KBM-7 (cell line): ENCODE measurements around the gene NOTCH2.
"Not testable (repeated sequence)": the region's sequence is repeated elsewhere in the genome, so short reads cannot be mapped to it uniquely, and the experiment has no call there.

Experiments
- DNase-seq: peaks from one replicate; pipeline ENCODE4 v3.0.0-alpha.2; 2015
- in situ Hi-C: fragments of 300-500 bp; cut with MboI; formaldehyde crosslinking; loops from 2 replicates; pipeline ENCODE4 v1.14.3; 2020; ENCODE audit warnings: low sequenced_read_pairs, low pct_unique_long_range_greater_than_20kb, mixed read lengths

NOTCH2 gene

DNA sequence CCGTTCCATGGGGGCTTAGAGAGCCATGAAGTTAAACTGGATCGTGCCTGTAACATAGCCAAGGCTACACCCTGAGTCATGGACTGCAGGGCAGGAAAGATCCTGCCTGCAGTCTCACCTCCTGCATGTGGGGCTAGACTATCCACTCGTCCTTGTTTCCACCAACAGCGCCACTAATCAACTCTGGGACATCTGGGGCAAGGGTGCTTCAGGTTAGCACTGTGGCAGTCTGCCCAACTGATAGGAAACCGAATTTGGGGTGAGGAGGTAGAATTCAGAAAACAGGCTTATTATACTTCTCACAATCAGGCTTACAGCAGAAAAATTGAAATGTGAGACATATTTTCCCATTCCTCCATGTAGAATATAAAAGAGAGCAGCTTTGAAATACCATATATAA lies 88.0 kb downstream of the NOTCH2 start:
- DNase-seq: no peak
- in situ Hi-C loops: no loop called here

DNA sequence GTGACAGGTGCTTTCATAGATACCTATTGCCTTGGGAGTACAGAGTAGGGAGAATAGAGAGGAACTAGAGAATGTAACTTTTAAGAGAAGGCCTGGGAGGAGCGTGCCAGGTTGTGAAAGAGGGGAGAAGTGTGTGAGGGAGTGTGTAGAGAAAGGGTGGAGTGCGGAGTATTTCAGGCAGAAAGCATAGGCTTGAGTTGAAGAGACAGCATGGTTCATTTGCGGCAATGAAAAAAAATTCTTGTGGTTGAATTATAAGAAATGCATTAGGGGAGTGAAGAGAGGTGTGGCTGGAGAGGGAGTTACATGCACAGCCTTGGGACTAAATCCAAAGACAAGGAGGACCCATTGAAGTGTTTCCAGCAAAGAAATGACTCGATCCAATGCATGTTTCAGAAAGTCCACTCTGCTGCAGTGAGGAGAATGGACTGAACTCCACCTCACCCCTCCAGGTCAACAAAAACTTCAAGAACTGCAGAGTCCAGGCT lies 91.4 kb downstream of the NOTCH2 start:
- no peak for DNase-seq
- in situ Hi-C loops: no loop called here

DNA sequence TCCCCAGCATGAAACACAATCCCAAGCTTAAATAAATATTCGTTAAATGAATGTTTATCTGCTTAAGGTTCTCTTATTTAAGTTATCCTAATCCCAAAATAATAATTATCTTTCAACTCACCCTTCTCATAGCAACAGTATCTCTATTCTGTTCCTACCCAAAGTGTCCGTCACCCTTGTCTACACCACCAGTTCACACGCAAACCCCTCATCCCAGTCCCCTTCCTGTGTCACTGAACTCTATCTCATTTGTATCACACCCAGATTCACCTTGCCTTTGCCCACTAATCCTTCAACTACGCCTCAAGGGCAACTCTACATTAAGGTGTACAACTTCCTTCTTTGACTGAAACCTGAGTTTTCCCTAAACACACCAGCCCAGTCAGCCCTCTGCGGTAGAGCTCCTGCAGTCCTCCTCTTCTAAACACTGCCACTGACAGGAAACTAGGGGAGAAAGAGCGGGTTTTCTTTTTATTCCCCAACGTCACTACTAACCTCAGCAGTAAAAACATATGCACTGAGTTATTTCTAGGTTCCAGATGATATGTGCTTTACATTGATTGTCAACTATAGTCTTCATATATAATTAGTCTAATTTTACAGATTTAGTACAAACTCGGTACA lies 92.2 kb downstream of the NOTCH2 start:
- DNase-seq, in situ Hi-C loops: not testable (repeated sequence)

DNA sequence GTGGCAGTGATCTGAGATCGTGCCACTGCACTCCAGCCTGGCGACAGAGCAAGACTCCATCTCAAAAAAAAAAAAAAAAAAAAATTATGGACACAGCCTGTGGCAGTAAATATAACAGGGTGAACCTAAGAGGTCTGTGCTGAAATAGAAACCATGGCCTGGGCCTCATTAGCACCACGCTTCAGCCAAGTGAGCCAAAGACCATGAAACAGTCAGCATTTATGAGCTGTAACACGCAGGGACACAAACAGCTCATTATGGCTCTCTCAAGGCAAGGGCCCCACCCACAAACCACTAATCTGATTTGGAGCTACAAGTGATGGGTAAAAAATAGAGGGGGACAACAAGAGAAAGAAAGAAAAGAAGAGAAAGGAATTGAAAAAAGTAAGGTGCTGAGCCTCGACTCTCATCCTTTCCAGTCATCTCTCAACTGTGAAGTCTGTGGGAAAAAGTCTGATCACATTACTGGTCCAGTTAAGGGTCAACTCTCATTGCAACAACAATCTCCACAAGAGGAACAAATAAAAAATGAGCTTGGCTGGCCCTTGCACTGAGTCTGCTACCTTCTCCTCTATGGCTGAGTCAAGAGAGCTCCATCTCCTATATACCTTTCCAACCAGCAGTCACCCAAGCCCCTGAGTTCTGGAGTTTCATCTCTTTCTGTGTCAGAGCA lies 93.7 kb downstream of the NOTCH2 start:
- DNase-seq, in situ Hi-C loops: not testable (repeated sequence)

DNA sequence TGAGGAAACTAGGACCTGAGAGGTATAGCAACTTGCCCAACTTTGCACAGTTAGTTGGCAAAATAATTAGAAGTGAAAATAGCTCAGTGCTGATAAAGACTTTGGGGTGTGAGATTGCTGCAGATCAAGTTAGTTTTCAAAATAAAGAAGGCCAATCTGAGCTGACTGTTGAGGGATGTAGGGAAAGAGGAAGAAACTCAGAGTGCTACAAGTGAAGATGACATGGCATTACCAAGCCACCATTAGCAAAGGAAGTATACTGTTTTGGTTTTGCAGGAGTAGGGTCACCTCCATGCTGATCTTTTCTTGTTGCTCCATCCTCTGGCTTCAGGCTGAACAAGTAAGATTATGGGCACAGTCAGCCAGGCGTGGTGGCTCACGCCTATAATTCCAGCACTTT lies 94.5 kb downstream of the NOTCH2 start:
- DNase-seq: no peak
- in situ Hi-C loops: no loop called here

DNA sequence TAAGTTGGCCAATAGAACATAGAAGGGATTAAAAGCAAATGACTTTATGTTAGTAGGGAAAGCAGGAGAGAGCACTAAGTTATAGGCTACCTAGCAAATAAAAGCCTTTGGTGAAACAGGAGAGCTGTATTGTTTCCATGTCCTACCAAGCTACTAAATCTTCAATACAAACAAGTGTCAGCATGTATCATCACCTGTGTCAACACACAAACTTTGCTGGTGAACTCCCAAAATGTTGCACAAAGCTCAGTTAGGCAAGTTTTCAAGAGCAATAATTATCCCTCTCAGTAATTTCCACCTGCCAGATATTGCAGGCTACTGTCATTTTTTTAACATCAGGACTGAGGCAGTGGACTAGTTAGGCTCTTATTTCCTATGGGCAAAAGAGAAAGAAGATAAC lies 95.4 kb downstream of the NOTCH2 start:
- DNase-seq: no peak
- in situ Hi-C loops: no loop called here

DNA sequence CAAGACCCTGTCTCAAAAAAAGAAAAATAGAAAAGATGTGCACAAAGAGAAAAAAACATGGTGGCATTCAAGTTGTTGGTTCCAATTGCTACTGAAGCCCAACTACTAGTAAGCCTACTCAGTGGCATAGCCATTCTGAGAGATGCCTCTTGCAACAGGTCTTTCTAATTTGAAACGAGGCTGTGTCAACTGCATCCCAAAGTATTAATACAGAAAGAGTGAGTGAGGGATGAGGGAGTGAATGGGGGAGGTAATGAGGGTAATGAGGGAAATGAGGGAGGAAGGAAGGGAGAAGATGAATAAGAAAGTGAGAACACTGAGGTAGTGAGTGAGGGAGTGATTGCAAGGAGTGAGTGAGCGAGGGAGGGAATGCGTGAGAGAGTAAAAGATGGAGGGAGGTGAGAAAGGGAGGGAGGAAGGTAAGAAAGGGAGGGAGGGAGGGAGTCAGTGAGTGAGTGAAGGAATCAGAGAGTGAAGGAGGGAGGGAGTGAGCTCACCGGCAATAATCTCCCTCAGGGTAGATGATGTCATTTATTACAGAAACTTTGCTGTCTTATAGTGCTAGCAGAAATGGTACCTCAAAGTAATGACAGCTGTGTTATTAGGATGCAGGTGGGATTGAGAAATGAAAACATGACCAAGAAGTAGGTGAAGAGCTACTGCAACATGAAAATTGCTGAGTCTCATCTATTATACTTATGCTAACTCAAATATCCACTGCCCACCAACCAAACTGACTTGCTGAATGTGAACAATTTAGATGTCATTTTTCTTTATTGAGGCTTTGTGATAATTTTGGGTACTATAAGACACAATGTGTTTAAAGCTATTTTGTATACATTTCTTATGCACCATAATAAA lies 97.5 kb downstream of the NOTCH2 start:
- no peak for DNase-seq
- in situ Hi-C loops: no loop called here

DNA sequence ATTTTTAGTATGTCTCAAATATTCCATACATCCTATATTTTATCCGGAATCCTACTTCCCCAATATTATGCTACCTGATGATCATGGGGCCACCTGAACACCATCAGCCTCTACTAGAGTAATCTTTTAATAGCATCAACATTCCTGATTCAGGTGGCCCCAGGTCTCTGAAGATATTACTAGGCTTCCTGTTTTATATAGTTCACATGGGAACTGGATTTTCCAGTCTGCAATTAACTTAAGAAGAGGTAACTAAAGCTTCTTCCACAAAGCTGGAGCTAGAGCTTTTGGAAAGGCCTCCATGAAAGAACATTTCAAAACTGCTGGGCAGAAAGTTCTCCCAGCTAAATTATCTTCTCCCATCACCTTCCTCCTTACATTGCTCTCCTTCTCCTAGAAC lies 100.9 kb downstream of the NOTCH2 start:
- DNase-seq: no peak
- in situ Hi-C loops: no loop called here

DNA sequence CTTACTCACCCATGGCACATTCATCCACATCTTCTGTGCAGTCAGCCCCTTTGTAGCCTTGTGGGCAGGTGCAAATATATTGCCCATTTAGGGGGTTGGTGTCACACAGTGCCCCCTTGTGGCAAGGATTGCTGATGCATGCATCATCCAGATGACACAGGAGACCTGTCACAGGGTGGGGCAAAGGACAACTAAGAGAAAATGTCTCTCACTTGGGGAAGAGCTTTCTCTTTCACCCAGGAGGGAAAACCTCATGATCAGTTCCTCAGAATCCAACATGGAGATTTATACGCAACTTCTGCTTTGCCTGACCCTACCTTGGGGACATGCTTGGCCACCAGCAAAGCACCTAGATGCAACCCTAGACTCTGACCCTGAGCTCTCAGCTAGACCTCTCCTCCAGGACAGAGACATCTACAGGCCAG lies 101.4 kb downstream of the NOTCH2 start:
- in situ Hi-C loops: no loop called here
- DNase-seq: peak; percentile 80

DNA sequence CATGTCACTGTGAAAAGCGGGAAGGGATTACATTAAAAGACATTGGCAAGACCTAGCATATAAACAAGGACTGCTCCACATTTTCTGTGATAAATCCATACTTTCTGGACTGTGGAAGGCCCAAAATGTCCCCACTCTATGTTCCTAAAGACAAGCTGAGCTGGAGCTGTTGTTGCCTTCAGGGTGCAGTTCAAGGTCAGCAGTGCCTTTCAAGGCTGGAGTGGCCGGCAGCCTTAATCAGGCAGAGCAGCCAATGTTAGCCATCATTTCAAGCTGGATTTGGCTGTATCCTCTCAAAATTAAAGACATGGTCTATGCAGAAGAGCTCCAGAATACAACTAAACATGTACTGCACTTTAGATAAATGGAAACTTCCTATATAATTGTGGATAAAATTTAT lies 102.8 kb downstream of the NOTCH2 start:
- DNase-seq: no peak
- in situ Hi-C loops: no loop called here

DNA sequence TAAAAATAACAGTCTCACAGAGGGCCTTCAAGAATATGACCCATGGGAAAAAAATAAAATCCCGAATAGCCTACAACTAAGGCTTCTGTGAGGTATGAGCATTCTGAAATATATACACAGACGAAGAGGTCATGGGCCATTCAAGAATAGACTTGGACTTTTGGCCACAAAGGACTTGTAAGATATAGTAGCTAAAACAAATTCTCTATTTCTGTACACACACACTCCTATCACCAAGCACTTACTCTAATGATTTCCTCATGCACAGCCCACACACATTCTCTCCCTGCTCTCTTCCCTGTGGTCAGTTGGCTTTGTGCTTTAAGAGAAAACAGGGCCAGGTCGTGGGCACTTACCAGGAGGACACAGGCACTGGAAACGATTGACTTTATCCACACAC lies 103.4 kb downstream of the NOTCH2 start:
- in situ Hi-C loops: no loop called here
- no peak for DNase-seq

DNA sequence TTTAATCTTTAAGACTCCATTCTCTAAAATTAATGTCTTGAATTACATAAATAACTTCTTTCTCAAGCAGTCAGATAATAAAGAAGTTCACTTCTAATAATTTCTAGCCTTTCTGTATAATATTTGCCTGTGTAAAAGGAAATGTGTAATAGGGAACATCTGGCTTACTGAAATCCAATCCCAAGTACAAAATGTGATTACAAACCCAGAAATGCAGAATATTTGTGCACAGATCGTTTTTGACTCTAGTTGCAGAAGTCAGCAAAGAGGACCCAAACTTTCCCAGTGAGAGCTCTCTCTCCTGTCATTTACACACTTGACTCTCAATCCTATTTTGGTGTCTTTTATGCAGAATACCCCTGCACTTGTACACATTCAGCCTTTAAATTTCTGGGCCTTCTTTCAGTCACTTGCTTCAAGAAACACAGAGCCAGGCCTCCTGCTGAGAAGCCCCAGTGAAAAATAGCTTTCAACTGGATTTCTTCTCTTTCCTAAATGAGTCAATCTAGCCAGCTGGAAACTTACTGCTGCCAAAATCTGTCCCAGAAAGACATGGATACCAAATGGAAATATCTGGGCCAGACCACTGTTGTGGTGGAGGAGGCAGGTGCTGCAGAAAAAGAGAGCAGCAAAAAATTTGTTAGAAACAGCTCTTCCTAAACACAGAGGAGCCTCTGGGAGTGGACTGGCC lies 104.6 kb downstream of the NOTCH2 start:
- in situ Hi-C loops: no loop called here
- no peak for DNase-seq

DNA sequence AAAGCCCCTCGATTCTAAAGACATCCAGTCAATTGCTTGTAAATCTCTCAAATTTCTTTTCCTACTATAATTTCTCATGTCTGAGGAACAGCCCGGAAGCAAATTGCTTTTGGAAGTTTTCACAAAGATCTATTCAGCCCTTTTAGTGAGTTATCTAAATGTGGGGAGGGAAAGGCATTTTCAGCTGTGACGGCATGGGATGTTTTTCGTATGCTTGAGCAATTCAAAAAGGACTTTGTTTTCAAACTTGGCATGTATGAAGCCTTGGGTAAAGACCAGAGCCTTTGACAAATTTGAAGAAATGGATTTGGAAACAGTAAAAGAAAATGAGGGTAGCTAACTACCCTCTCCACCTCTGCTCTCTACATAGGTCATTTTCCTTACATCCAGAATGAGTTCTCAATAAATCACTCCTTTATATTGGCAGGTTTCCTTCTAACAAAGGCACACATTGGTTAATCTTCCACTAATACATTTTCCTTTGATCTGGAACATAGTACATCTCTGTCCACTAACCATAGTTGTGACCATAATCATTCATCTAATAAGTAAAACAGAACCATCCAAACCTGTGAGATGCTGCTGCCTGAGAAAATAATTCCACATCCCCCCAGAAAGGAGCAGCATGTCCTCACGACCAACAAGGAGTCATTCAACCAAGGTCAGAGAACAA lies 107.0 kb downstream of the NOTCH2 start:
- DNase-seq: no peak
- in situ Hi-C loops: no loop called here

DNA sequence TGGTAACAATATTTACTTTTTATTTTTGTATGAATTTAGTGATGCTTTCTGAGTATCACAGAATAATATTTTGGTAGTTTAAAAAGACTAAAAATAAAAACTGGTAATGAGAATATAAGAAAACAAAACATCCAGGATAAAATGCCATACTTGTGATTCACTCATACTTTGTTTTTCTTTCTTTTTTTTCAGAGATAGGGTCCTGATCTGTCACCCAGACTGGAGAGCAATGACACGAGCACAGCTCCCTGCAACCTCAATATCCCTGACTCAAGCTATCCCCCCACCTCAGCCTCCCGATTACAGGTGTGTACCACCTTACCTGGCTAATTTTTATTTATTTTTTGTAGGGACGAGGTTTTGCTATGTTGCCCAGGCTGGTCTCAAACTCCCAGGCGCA lies 109.0 kb downstream of the NOTCH2 start:
- in situ Hi-C loops: no loop called here
- DNase-seq: no peak

DNA sequence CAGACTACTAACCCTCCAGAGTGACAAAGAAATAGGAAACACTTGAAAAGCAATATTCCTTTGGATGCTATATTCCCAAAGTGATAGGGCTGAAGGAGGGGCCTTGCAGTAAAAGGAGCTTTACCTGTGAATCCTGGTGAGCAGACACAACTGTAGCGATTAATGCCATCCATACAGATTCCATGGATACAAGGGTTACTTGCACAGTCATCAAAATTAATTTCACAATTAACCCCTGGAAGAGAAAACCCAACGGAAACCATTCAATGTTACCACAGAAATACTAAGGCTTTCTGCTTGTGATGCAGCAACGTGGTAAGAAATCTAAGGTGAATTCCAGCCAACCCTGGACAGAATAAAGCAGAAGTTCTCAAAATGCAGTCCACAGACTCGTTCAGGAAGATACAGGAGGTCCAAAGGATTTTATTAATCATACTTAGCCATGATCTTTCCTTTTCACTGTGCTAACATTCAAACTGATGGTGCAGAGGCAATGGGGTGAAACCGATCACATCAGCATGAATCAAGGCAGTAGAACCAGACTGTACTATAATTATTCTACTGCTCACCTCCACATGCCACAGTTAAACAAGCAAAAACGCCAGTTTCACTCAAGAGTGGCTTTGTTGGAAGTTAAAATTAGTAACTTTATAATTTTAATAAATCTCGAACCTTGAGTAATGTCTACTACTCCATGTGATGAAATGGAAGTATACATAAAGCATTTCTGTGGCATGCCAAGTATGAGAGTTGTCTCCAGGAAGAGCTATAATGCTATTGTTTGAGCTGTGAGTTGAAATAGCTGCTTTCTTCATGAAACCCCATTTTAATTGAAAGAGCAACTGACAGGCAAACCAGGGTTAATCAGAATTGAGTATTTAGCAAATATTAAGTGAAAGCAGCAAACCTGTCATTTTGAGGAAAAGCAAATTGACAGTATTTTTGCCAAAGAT lies 109.9 kb downstream of the NOTCH2 start:
- no peak for DNase-seq
- in situ Hi-C loops: no loop called here

DNA sequence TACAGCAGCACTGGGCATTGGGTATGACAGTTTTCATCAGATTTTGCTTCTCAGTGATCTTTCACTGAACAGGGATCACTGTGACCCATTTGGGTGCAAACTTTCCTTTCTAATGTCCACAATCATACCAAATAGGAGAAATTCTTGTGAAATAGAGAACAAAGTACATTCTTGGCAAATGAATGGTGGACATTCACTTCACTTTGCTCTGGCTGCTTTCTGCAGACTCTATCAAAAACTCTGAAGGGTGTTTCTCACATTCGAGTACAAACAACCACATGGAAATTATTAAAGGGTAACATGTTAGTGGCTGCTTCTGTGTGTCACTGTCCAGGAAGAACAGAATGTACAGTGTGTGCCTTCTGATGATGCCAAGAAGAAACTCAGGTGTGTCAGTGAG lies 111.2 kb downstream of the NOTCH2 start:
- in situ Hi-C loops: no loop called here
- no peak for DNase-seq

DNA sequence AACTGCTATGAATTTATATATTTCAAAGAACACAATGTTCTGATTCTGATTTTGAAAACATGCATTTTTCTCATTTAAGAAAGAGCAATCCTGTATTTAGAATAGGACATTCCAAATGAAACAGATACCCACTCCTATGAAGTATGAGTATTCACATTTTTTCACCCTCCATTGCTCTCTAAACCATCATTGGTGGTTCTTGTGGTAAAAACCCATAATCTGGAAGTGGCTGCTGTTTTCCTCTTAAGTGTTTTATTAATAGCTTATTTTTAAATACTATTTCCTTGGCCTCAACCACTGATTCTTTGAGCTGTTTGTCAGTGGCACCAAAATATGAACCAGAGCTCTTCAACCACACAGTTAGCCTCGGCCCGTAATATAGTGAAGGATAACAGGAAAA lies 113.2 kb downstream of the NOTCH2 start:
- no peak for DNase-seq
- in situ Hi-C loops: no loop called here
